OCI-LY1 (cell line): ENCODE results near the gene PRMT3.

Experiments
- H2AFZ ChIP-seq: fragments of 200-600 bp; sonication (generic), shearing (Covaris generic); 2 replicates; pipeline ENCODE4 v1.6.0; 2014; ENCODE audit warnings: antibody characterized with exemption, mild to moderate bottlenecking, low read length
- H3F3A ChIP-seq: fragments of 200-600 bp; sonication (generic), shearing (Covaris generic); 2 replicates; pipeline ENCODE4 v1.6.0; 2014; ENCODE audit warnings: mild to moderate bottlenecking, antibody characterized with exemption, low read length, moderate library complexity; ENCODE audit not compliant: insufficient read depth
- H3K27ac ChIP-seq: fragments of 200-600 bp; sonication (generic); 2 replicates; pipeline ENCODE4 v1.5.1; 2014; ENCODE audit warnings: low read length, mixed run types, mild to moderate bottlenecking, low read depth; ENCODE audit not compliant: poor library complexity, severe bottlenecking
- H3K27me3 ChIP-seq: fragments of 200-600 bp; sonication (generic); 2 replicates; pipeline ENCODE4 v1.6.0; 2014; ENCODE audit warnings: antibody characterized with exemption, mild to moderate bottlenecking, low read length, moderate library complexity; ENCODE audit not compliant: insufficient read depth
- H3K36me3 ChIP-seq: fragments of 200-600 bp; sonication (generic); 2 replicates; pipeline ENCODE4 v1.6.1; 2014; ENCODE audit warnings: mild to moderate bottlenecking, antibody characterized with exemption, low read length, moderate library complexity, mixed read lengths; ENCODE audit not compliant: insufficient read depth
- H3K4me1 ChIP-seq: fragments of 200-600 bp; sonication (generic); 2 replicates; pipeline ENCODE4 v1.5.1; 2014; ENCODE audit warnings: mild to moderate bottlenecking, low read length, moderate library complexity; ENCODE audit not compliant: insufficient read depth, severe bottlenecking
- H3K4me2 ChIP-seq: fragments of 200-600 bp; sonication (generic), shearing (Covaris generic); 2 replicates; pipeline ENCODE4 v1.6.1; 2014; ENCODE audit warnings: low read length
- H3K4me3 ChIP-seq: fragments of 200-600 bp; sonication (generic); 2 replicates; pipeline ENCODE4 v1.5.1; 2014; ENCODE audit warnings: low read length, low read depth, mild to moderate bottlenecking, mixed read lengths; ENCODE audit not compliant: poor library complexity, severe bottlenecking
- H3K79me2 ChIP-seq: fragments of 200-600 bp; shearing (Covaris generic); 2 replicates; pipeline ENCODE4 v1.6.1; 2016; ENCODE audit warnings: mixed run types, low read length, mixed read lengths; ENCODE audit not compliant: insufficient read depth
- H3K9ac ChIP-seq: fragments of 200-600 bp; sonication (generic), shearing (Covaris generic); 2 replicates; pipeline ENCODE4 v1.6.1; 2014; ENCODE audit warnings: mild to moderate bottlenecking, low read length, mixed read lengths
- H3K9me2 ChIP-seq: fragments of 200-600 bp; sonication (generic), shearing (Covaris generic); 2 replicates; pipeline ENCODE4 v1.6.1; 2014; ENCODE audit warnings: low read depth, mild to moderate bottlenecking, low read length, mixed read lengths
- H3K9me3 ChIP-seq: fragments of 200-600 bp; shearing (Covaris generic); 2 replicates; pipeline ENCODE4 v1.6.1; 2014; ENCODE audit warnings: low read length, mixed read lengths
- H4K20me1 ChIP-seq: fragments of 200-600 bp; sonication (generic), shearing (Covaris generic); 2 replicates; pipeline ENCODE4 v1.6.0; 2016; ENCODE audit warnings: mild to moderate bottlenecking, low read length; ENCODE audit not compliant: insufficient read depth
- EZH2 ChIP-seq: fragments of 200-600 bp; sonication (generic), shearing (Covaris generic); IDR thresholded peaks from 2 replicates; pipeline ENCODE4 v1.8.0; 2017; ENCODE audit warnings: borderline replicate concordance, mixed run types, mild to moderate bottlenecking, antibody characterized with exemption, low read length, moderate library complexity, mixed read lengths
- TF ChIP-seq, protein P1 (sequence below): fragments of 200-600 bp; sonication (generic), shearing (Covaris generic); IDR thresholded peaks from 2 replicates; pipeline ENCODE4 v1.5.1; 2017; ENCODE audit warnings: mild to moderate bottlenecking, antibody characterized with exemption, low read length, moderate library complexity, mixed read lengths

Gene PRMT3

DNA sequence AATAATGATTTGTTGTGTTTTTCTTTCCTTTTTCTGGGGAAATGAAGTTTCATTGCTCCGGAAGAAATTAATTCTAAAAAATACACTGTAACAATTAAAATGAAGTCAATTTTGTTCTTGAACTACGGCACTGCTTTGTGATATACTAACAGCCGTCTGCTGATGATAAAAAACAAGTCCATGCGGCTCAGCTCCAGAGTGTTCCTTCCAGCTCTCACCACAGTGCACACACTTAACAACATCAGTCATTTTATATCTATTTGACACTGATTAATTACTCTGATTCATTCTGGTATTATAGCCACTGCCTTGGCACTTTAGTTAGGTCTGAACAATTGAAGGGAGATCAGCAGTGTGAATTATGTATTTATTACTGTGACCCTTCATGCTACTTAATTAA lies 114.5 kb downstream of the PRMT3 start:
- no peaks in the 10 kb centered on the region for H3K9me3 ChIP-seq
- H3K27me3 ChIP-seq, result no peaks in the 10 kb centered on the region
- H4K20me1 ChIP-seq, result no peaks in the 10 kb centered on the region
- H3K9ac ChIP-seq, result no peak overlapping the region
- no peak overlapping the region for H3K4me3 ChIP-seq
- no peaks in the 10 kb centered on the region for H3K79me2 ChIP-seq
- H3K27ac ChIP-seq, result no peak overlapping the region
- H3K9me2 ChIP-seq, result no peaks in the 10 kb centered on the region
- no peak overlapping the region for H2AFZ ChIP-seq
- no peaks in the 10 kb centered on the region for H3F3A ChIP-seq
- H3K4me1 ChIP-seq, result no peaks in the 10 kb centered on the region
- H3K4me2 ChIP-seq, result no peak overlapping the region
- TF ChIP-seq EZH2, result no peak
- TF ChIP-seq, protein P1, sequence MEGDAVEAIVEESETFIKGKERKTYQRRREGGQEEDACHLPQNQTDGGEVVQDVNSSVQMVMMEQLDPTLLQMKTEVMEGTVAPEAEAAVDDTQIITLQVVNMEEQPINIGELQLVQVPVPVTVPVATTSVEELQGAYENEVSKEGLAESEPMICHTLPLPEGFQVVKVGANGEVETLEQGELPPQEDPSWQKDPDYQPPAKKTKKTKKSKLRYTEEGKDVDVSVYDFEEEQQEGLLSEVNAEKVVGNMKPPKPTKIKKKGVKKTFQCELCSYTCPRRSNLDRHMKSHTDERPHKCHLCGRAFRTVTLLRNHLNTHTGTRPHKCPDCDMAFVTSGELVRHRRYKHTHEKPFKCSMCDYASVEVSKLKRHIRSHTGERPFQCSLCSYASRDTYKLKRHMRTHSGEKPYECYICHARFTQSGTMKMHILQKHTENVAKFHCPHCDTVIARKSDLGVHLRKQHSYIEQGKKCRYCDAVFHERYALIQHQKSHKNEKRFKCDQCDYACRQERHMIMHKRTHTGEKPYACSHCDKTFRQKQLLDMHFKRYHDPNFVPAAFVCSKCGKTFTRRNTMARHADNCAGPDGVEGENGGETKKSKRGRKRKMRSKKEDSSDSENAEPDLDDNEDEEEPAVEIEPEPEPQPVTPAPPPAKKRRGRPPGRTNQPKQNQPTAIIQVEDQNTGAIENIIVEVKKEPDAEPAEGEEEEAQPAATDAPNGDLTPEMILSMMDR, result no peak
- peaks cover 57% of the 10 kb centered on the region for H3K36me3 ChIP-seq

DNA sequence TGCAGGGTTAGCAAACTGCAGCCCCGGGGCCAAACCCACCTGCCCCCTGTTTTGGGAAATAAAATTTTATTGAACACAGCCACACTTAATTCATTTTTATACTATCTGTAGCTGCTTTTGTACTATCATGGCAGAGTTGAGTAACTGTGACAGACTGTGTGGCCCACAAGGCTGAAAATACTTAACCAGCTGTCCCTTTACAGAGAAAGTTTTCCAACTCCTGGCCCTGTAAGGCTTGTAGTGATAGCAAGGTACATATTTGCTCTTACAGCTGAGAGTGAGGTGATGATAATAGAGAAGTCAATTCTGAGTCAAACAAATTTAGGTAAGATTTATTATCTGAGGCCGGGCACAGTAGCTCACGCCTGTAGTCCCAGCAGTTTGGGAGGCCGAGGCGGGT lies 124.5 kb downstream of the PRMT3 start:
- H3K4me1 ChIP-seq, result no peaks in the 10 kb centered on the region
- no peak overlapping the region for H3K27ac ChIP-seq
- peaks cover 12% of the 10 kb centered on the region for H3K36me3 ChIP-seq
- no peak overlapping the region for H3K4me3 ChIP-seq
- no peaks in the 10 kb centered on the region for H3K79me2 ChIP-seq
- no peak overlapping the region for H2AFZ ChIP-seq
- no peaks in the 10 kb centered on the region for H3F3A ChIP-seq
- H3K27me3 ChIP-seq, result no peaks in the 10 kb centered on the region
- no peak overlapping the region for H3K4me2 ChIP-seq
- no peaks in the 10 kb centered on the region for H3K9me2 ChIP-seq
- H3K9ac ChIP-seq, result no peak overlapping the region
- no peak for TF ChIP-seq EZH2
- TF ChIP-seq, protein P1, result no peak
- H4K20me1 ChIP-seq, result no peaks in the 10 kb centered on the region
- no peaks in the 10 kb centered on the region for H3K9me3 ChIP-seq

DNA sequence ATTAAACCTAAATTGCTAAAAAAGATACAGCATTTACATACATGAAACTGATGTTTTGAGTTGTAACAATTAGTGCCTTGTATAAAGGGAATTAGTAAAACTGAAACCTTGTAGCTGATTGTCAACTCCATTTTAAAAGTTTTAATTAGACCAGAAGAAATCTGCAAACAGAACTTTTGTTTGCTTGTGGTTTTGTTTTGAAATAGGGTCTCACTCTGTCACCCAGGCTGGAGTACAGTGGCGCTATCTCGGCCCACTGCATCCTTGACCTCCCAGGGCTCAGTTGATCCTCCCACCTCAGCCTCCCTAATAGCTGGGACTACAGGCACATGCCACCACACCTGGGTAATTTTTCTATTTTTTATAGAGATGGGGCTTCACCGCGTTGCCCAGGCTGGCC lies 125.4 kb downstream of the PRMT3 start:
- no peak overlapping the region for H3K27ac ChIP-seq
- H2AFZ ChIP-seq, result no peak overlapping the region
- H3K9me2 ChIP-seq, result no peaks in the 10 kb centered on the region

More for the DNA sequence above, 125.4 kb downstream of the PRMT3 start:
- no peaks in the 10 kb centered on the region for H3K27me3 ChIP-seq
- H3K4me1 ChIP-seq, result no peaks in the 10 kb centered on the region
- H3K9me3 ChIP-seq, result no peaks in the 10 kb centered on the region
- H3F3A ChIP-seq, result no peaks in the 10 kb centered on the region
- no peak overlapping the region for H3K9ac ChIP-seq
- no peaks in the 10 kb centered on the region for H3K79me2 ChIP-seq
- H3K36me3 ChIP-seq, result peaks cover 7% of the 10 kb centered on the region; the same call in 1 of the 2 replicates
- no peaks in the 10 kb centered on the region for H4K20me1 ChIP-seq
- TF ChIP-seq, protein P1, result no peak
- no peak for TF ChIP-seq EZH2
- no peak overlapping the region for H3K4me2 ChIP-seq
- no peak overlapping the region for H3K4me3 ChIP-seq
